Lower leg skin (tissue), 4 donors: ENCODE data around the gene TAF10. TPM values are rescaled to one million over a fixed set of nuclear protein-coding genes. Genes with fewer than 3 reads are reported as not detected.

Source experiments
- DNase-seq, 2 donors: peaks; one replicate each; pipeline ENCODE4 v3.0.0-alpha.2; 2019; ENCODE audit warnings: low spot score in 2 of 2
- H3K4me3 ChIP-seq: fragments of 200-600 bp; sonication (generic); 2 replicates; pipeline ENCODE4 v1.5.1; 2017; ENCODE audit warnings: mild to moderate bottlenecking, low read depth; ENCODE audit not compliant: poor library complexity, severe bottlenecking
- POLR2A ChIP-seq, 2 donors: fragments of 450-650 bp; IDR thresholded peaks; one replicate each; pipeline ENCODE4 v1.6.1; 2016 to 2017; ENCODE audit warnings: antibody characterized with exemption in 2 of 2, mild to moderate bottlenecking in 1 of 2, moderate library complexity in 1 of 2
- WGBS, 2 donors: methylation state at CpG; one replicate each; pipeline ENCODE4 v1.1.5; 2018; 5-methylcytosine and 5-hydroxymethylcytosine counted together
- intact Hi-C: fragments of 100-400 bp; cut with DNase I; formaldehyde crosslinking; loops from one replicate; pipeline ENCODE4 v1.15.0; 2023; ENCODE audit warnings: low total_unique reads
- total RNA-seq, 4 donors: library from RNA; depleted of rRNA; stranded (reverse); fragments of >200 nt; gene quantifications; one replicate each; pipeline ENCODE4 v1.1.0, GENCODE V29; 2016
- TF ChIP-seq, protein P1 (sequence below), 3 donors: fragments of 450-650 bp; IDR thresholded peaks; one replicate each; pipeline ENCODE4 v1.5.1; 2016; ENCODE audit warnings: antibody characterized with exemption in 3 of 3, mild to moderate bottlenecking in 3 of 3, moderate library complexity in 2 of 3

The TAF10 gene
- total RNA-seq, 4 donors from 2014 or later = 41.1 to 105 (median 61.8) TPM

- 96 to 97% methylated on average over 23 to 35 of the region's 36 CpGs for WGBS, 2 donors
- intact Hi-C loops = no loop called here
- DNase-seq = no peak
- H3K4me3 ChIP-seq = no peak overlapping the region
- TF ChIP-seq POLR2A (IDR thresholded peaks at IDR 0.05) = no peak
- TF ChIP-seq, protein P1, sequence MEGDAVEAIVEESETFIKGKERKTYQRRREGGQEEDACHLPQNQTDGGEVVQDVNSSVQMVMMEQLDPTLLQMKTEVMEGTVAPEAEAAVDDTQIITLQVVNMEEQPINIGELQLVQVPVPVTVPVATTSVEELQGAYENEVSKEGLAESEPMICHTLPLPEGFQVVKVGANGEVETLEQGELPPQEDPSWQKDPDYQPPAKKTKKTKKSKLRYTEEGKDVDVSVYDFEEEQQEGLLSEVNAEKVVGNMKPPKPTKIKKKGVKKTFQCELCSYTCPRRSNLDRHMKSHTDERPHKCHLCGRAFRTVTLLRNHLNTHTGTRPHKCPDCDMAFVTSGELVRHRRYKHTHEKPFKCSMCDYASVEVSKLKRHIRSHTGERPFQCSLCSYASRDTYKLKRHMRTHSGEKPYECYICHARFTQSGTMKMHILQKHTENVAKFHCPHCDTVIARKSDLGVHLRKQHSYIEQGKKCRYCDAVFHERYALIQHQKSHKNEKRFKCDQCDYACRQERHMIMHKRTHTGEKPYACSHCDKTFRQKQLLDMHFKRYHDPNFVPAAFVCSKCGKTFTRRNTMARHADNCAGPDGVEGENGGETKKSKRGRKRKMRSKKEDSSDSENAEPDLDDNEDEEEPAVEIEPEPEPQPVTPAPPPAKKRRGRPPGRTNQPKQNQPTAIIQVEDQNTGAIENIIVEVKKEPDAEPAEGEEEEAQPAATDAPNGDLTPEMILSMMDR (IDR thresholded peaks at IDR 0.05) = no peak
Observed at GRCh38 chr11:6640036-6640984, 28.3 kb upstream of the TAF10 start.

DNA sequence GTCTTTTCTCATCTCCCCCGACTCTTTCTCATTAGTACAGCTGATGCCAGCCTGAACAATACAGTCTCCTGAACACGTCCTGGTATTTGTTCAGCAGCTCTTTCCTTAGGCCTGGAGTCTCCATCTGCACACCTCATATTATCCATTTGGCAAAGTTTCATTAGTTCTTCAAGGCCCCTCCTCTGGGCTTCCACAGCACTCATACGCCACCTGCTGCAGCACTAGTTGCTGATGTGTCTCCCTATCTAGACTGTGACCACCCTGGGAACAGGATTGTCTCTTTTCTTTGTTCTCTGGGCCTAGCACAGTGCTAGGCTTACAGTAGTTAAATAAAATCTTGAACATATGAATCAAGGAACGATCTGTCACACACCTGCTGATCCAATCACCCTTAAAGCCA is 26.4 kb upstream of the TAF10 start:
- intact Hi-C loops = no loop called here
- no peak overlapping the region for H3K4me3 ChIP-seq
- 80 to 83% methylated on average over 4 of the region's 4 CpGs for WGBS, 2 donors
- DNase-seq = no peak
- no peak for TF ChIP-seq POLR2A (IDR thresholded peaks at IDR 0.05)

DNA sequence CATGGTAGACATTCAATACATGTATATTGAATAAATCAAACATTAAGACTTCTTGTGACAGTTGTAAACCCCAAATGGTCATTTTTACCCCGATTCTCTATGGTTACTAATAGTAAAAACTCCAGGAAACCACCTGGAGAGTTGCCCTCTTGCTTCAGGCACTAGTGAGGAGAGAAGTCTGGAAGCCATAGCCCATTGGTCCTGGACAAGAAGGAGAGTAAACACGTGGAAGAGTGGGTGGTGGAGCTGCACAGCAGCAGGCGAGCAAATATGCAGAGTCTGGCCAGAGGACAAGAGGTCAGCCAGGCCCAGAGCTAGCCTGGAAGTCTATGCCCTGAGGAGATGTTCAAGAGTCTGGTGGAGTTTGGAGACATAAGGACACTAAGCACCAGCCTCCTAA is 25.9 kb upstream of the TAF10 start:
- H3K4me3 ChIP-seq = no peak overlapping the region
- no peak for DNase-seq
- TF ChIP-seq, protein P1 (IDR thresholded peaks at IDR 0.05) = no peak
- TF ChIP-seq POLR2A (IDR thresholded peaks at IDR 0.05) = no peak
- WGBS, 2 donors = 17 to 31% methylated on average over 3 of the region's 3 CpGs
- intact Hi-C loops = no loop called here

DNA sequence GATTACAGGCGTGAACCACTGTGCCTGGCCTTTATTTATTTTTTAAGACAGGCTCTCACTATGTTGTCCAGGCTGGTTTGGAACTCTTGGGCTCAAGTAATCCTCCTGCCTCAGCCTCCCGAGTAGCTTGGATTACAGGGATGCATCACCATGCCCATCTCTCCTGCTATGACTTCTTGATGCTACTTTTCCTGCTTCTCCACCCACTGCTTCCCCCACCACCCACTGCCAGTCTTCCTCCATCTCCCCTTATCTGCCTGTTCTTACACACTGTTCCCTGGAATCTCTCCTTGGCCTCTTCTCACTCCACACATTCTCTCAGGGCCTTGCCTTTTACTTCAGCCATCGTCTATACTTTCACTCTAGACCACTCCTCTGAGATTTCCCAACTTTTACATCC is 24.5 kb upstream of the TAF10 start:
- TF ChIP-seq, protein P1 (IDR thresholded peaks at IDR 0.05) = no peak
- no peak for TF ChIP-seq POLR2A (IDR thresholded peaks at IDR 0.05)
- DNase-seq = no peak
- intact Hi-C loops = no loop called here
- H3K4me3 ChIP-seq = no peak overlapping the region
- 89% methylated on average over 3 of the region's 3 CpGs for WGBS, 2 donors

- peak in 1 of 2 donors; percentile 81 for DNase-seq
- no peak overlapping the region for H3K4me3 ChIP-seq
- TF ChIP-seq, protein P1 (IDR thresholded peaks at IDR 0.05) = no peak
- no peak for TF ChIP-seq POLR2A (IDR thresholded peaks at IDR 0.05)
- intact Hi-C loops = no loop called here
- 47 to 48% methylated on average over 10 of the region's 10 CpGs for WGBS, 2 donors
Observed at GRCh38 chr11:6635082-6635932, 23.3 kb upstream of the TAF10 start.

- intact Hi-C loops = no loop called here
- no peak overlapping the region for H3K4me3 ChIP-seq
- no peak for DNase-seq
- TF ChIP-seq POLR2A (IDR thresholded peaks at IDR 0.05) = no peak
- TF ChIP-seq, protein P1 (IDR thresholded peaks at IDR 0.05) = no peak
- 67 to 76% methylated on average over 1 of the region's 1 CpG for WGBS, 2 donors
Observed at GRCh38 chr11:6634534-6634933, 22.5 kb upstream of the TAF10 start.
